Inflammatory macrophage (primary cell): ENCODE results near the gene SMIM13.

Source experiments
- DNase-seq, 2 donors: peaks; one replicate each; pipeline ENCODE4 v3.0.0-alpha.2; 2020 to 2022
- total RNA-seq, 18 experiments: gene quantifications; one replicate each; lab custom pipeline; 2026; ENCODE audit warnings: mixed read lengths in 6 of 18, inconsistent platforms in 2 of 18; lab: John Stamatoyannopoulos, UW

Gene SMIM13
- 16.6 to 56.4 (median 34.8) reads per million in 18 experiments for total RNA-seq

DNA sequence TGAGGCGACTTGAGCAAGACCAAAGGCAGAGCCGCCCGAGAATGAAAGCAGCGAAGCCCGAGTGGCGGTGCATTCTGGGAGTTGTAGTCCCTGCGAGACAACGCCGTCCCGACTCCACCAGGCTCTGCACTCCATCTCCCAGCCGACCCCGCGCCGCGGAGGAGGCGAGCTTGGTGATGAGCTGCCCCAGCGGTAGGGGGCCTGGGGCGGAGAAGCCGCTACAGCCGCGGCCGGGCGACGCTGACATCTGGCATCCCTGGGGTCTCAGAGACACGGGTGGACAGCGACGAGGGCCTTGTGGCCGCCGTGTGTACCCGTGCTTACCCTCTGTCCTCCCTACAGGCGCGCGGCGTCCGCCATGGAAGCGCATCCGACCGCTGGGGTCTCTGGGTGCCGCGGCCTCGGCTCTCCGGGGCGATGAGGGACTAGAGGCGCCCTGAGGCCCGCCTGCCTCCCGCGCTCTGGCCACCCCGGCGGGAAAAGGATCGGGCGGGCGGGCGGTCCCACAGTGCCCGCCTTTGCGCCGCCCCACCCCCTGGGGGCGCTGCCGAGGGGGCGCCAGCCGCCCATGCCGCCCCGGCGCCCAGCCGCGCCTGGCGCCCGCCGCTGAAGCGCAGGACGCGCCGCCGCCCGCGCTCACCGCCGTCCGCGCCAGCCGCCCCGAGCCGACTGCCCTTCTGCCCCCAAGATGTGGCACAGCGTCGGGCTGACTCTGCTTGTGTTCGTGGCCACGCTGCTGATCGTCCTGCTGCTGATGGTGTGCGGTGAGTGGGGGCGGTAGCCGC, at the start of gene SMIM13:
SMIM13 (plus strand) TSS at position 209 of the 785 bp plus-strand sequence; CDS start at position 689, 480 bp downstream.
- peak; percentile 99 for DNase-seq

DNA sequence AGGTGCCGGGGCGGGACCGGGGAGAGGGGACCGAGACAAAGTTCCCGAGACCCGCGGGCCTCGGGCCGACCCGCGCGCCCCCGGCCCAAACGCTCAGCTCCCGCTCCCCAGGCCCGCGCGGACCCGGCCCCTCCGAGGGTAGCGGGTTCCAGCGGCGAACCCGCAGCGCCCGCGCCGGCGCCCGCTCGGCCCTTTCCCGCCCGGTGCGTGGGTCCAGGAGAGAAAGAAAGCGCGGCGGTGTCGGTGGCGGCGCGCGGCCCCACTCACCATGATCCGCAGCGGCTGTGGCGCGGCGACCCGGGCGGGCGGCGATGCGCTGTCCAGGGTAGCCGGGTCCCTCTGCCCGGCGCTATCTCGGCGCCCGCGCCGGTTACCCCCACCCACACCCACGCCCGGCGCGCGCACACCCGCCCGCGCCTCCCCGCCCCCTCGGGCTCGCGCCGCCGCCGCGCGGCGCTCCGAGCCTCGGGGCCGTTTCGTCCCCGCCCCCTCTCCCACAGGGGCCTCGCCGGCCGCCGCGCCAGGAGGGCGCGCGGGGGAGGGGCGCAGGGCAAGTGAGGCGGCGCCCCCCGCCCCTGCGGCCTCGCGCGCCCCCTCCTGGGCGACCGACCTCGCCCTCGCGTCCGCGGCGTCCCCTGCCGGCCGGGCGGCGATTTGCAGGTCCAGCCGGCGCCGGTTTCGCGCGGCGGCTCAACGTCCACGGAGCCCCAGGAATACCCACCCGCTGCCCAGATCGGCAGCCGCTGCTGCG, 49.5 kb upstream of the SMIM13 start, which contains the start of gene ELOVL2:
ELOVL2 (minus strand) TSS at position 345 of the 751 bp plus-strand sequence; CDS start at position 270, 75 bp downstream.
- peak in 1 of 2 donors; percentile 8 for DNase-seq

DNA sequence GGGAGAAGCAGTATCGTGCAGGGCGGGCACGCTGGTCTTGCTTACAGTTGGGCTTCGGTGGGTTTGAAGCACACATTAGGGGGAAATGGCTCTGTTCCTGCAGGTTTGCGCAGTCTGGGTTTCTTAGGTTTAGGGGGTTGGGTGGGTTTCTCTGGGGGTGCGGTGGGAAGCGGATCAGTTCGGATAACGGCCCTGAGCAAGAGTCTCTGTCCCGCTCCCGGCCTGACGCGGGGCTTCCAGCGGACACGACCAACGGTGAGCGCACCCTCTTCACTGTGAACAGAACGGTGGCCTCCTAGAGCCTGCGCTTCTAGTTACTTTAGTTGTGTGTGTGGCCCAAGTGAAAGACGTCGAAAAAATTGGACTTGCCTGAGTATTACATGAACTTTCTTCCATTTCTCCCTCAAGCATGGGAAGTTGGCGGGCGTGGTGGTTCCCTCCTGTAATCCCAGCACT, 48.9 kb upstream of the SMIM13 start:
- no peak for DNase-seq

DNA sequence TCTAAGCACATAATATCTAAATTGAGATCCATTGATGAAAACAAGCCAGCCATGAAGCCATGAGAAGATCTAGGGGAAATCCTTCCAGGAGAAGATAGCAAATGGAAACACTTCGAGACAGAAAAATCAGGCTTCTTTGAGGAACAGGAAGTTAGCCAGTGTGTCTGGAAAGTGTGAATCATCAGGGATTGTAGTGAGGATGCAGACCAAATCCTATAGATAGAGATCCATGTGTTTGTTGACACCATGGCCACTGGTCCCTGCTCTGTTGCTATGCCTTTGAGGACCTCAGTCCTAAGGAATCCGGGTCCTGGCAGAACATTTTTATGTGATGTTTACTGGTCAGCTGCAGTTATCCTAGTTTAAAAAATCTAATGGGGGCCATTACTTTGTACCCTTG, 42.9 kb upstream of the SMIM13 start:
- peak in 1 of 2 donors; percentile 21 for DNase-seq

DNA sequence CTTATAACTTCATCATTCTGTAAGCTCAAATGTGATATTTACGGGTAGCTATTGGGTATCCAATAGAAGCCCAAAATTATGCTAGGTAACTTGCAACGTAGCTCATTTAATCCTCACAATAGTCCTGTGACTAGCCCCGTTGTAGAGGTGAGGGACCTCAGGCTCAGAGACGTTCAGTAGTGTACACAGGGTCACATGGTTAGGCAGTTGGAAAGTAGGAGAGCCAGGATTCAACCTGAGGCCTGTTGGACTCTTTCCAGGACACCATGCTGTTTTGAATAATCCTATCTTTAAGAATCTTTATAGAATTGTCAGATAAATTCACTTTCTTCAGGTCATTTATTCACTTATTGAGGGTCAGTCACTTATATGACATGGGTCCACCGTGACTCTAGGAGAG, 40.3 kb upstream of the SMIM13 start:
- no peak for DNase-seq

DNA sequence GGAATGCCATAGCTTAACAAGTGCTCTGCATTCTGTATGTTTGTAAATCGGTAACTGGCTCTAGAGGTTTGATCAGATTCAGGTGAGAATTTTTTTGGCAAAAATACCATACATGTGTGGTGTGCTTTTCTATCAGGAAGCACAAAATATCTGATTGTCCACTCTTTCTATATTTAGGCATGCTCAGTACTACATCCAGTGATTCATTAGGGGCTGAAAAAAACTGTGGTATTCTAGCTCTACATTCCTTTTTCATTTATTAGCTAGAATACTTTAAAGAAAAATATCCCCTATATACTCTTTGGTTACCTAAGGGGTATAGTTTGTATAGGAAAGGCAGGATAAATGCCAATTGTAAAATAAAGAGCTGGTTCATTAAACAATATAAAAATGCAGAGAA, 38.9 kb upstream of the SMIM13 start:
- DNase-seq = no peak

DNA sequence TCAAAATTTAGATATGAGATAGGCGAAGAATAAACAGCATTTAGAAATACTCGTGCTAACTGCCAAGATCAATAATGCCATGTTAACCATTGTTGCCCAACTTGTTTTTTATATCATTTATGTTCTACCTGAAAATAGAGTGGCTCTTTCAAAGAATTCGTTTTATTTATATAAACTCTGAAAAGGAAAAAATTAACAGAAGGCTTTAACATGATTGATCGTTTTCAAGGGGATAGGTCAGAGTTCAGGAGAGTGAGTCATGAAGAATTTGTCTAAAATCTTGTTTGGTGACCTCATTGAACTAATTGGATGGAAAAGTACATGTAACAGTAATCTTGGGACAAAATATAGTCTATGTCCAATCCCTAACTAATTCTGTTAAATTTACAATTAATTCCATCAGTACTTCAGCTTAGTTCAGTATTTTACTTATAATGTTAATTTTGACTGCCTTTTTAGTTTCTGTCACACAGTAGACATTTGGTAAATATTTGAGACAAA, 38.5 kb upstream of the SMIM13 start:
- DNase-seq = no peak

DNA sequence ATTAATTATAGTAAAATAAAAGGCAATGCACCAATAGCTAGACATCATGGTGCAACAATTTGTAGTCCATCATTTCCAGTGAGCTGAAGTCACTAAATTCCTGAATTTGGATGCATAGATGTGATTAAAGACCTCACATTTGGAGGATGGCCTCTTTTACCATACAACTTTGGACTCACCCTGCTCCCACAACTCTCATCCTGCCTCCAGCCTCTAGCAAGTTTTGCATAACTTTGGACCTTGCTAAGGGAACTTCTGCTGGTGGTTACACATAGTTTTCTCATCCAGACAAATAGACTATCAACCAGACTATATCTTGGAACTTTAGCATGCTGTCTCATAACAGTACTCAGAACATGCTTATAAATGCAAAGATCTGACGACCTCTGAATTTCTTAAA, 36.8 kb upstream of the SMIM13 start:
- no peak for DNase-seq

DNA sequence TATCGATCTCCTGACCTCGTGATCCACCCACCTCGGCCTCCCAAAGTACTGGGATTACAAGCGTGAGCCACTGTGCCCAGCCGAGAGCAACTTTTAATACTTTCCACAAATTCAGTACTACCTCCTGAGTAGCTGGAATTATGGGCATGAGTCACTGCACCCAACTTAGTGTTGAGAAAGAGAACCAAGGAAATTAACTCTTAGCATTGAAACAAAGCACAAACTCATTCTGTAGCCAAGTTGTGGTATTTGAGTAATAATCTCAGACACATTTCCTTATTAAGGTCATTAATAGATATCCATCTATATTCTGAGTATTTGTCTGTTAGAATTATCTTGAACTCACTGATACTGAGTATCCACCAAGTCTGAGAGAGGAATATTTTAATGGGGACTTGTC, 35.2 kb upstream of the SMIM13 start:
- DNase-seq = no peak

DNA sequence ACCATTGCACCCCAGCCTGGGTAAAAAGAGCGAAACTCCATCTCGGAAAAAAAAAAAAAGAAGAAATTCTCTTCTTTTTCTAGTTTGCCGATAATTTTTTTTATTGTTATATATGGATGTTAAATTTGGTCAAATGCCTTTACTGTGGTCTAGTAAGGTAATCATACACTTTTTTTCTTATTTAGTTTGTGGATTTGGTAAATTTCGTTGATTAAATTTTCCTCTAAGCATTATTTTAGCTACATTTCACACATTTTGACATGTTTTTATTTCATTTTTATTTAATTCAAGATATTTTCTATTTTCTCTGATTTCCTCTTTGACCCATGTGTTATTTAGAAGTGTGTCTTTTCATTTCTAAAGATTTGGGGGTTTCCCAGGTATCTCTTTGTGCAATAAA, 31.6 kb upstream of the SMIM13 start:
- DNase-seq = no peak

DNA sequence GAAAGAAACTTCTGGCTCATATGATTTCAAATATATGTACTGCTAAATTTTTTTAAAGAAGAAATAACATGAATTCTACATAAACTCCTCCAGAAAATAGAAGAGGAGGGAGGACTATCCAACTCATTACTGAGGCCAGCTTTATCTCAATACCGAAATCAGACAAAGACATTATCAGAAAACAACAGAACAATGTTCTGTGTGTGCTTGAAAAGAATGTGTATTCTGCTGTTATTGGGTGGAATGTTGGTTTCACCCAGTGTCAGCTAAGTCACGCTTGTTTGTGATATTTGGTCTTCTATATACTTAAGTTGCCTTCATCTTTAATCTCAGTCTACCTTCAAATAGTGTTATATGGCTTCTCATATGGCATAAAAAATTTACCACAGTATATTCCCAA, 30.9 kb upstream of the SMIM13 start:
- no peak for DNase-seq

DNA sequence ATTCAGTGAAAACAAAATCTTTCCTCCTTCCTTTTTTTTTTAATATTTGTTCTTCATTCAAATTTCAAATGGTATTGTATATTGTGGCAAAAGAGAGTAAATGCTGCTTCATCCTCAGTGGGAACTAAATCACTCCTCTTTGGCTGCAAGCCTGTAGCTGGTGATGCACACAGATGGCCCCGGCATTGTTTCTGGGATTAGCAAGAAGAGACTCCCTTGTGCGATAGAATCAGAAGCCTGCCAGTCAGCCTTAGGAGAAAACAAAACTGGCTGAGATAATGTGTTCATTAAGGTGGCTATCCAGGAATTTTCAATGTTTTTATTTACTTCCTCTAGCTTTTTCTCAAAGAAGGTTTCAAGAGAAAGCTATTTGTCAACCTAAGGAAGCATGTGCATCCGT, 28.8 kb upstream of the SMIM13 start:
- no peak for DNase-seq

DNA sequence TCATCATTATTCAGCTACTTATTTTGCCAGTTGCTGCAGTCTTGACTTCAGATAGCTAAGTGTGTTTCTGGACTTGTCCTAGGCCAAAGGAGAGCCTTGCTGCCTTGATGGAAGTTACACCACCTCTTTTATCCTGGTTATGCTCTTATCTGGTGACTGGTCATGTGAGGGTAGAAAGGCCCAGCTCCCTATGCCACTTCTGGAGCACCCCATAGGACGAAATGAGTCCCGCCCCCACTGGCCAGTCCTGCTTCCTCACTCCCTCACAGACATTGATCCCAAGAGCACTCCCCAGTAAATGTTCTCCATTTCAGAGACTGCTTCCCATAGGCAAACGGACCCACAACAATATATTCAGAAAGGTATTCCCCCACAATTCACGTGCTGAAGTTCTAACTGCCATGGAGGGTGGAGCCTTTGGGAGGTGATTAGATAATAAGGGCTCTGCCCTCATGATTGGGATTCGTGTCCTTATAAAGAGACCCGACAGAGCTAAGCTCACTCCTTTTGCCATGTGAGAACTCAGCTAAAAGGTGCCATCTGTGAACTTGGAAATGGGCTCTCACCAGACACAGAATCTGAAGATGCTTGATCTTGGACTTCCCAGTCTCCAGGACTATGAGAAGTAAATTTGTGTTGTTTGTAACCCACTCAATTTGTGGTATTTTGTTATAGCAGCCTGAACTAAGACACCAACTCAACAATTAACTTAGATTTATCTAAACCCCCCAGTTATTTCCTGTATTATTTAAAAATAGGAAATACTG, 28.0 kb upstream of the SMIM13 start:
- DNase-seq = peak in 1 of 2 donors; percentile 17

DNA sequence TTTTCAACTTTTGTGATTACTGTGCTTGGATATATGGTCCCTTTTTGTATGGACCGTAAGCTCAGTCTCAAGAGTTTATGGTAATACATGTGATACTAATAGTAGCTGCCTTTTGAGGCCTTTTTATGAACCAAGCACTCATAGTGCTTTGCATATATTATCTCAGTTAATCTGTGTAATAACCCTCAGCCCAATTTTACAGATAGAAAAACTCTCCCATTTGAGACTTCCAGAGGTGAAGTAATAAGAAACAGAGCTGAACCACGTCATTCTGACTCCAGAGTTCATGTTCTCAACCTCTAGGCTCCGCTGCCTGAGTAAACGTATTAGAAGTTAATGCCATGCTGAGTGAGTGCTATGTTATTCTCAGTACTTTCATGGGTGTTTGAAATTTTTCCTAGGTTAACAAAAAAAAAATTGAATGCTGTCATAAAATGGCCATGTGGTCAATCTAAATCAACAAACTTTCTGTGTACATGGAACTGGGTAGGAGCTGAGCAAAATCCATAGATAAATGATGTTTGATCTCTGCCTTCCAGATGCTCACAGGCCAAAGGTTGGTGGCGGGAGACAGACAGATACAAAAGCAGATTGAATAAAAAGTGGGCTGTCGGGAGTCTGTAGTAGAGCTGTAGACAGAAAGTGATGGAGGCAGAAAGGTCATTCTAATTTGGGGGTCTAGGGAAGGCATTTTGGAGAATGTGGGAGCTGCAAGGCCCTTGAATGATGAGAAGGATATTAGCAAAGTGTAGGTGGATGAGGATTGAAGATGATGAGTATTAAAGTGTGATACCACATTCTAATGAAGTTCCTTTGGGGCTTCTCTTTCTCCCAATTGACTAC, 26.9 kb upstream of the SMIM13 start:
- DNase-seq = no peak

DNA sequence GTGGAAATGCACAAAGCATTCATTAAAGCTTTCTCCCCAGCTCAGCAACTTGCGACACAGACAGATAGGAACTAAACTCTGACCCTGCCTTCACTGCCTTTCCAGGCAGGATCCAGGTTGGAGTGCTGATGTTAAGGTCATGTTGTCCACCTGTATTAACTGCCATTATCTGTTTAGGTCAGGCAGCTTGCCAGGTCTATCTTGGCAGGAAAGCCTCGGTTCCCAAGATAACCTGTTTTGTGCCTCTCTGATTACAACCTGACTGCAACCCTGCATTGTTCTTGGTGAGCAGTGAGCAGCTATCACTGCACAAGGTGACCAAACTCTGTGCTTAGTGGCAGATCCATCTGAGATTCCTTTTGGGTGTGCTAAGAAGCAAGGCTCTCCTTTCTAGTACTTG, 26.3 kb upstream of the SMIM13 start:
- DNase-seq = no peak

DNA sequence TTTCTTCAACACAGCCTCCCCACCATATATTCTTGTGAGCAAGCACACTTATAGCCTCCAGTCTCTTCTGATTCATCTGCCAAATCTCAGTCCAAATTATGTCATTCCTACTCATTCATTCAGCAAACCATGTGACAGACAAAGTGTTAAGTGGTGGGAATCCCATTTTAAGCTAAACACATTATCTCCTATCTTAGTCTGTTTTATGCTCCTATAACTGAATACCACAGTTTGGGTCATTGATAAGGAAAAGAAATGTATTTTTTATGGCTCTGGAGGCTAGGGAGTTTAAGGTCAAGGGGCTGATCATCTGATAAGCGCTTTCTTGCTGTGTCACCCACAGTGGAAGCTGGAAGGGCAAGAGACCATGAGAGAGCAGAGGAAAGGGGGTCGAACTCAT, 23.9 kb upstream of the SMIM13 start:
- DNase-seq = no peak

DNA sequence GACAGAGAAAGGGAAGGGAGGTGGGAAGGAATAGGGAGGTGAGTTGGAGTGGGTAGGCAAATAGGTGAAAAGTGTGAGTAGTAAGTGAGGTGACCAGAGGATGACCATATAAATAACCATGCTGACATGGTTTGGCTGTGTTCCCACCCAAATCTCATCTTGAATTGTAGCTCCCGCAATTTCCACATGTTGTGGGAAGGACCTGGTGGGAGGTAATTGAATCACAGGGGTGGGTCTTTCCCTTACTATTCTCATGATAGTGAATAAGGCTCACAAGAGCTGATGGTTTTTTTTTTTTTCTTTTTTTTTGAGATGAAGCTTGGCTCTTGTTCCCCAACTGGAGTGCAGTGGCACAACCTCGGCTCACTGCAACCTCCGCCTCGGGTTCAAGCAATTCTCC, 21.5 kb upstream of the SMIM13 start:
- DNase-seq = peak in 1 of 2 donors; percentile 29

DNA sequence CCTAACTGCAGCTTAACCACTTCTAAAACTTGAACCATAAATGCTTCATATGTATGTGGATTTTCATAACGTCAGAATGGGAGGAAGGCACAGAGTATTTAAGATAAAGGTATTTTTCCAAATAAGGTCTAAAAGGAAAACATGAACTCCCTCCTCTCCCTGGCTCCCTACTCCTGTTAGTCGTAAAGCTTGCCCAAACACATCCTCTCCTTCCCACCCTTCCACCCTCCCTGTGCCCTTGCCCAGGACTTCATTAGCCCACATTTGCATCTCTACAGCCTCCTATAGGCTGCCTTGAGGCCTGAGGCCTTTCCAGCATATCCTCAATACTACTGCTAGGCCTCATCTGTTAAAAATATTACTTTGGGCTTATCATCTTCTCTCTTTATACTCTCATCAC, 17.1 kb upstream of the SMIM13 start:
- DNase-seq = no peak

DNA sequence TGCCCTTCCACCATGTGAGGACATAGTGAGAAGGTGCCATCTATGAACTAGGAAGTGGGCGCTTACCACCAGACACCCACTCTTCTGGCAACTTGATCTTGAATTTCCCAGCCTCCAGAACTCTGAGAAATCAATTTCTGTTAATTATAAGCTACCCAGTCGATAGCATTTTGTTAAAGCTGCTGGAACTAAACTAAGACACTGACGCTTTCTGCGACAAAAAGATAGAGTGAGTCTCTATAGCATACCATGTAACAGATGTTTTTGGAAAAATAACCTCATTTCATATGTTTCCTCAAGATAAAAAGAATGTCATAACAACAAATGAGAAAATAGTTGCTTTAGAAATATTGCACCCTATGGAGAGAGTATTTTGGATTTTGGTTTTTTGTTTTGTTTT, 15.4 kb upstream of the SMIM13 start:
- no peak for DNase-seq

DNA sequence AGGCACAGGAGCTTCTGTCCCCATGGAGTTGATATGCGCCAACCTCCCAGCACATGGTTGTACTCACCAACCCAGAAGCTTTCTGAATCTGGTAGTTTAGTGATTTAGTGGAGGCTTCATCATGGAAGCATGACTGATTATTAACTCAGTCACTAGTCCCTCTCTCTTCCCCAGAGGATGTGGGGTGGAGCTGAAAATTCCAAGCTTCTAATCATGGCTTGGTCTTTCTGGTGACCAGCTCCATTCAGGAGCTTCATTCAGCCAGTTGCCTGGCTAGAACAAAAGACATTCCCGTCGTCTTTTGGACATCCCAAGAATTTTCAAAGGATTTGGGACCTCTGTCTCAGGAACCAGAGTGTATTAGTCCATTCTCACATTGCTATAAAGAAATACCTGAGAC, 13.3 kb upstream of the SMIM13 start:
- no peak for DNase-seq

DNA sequence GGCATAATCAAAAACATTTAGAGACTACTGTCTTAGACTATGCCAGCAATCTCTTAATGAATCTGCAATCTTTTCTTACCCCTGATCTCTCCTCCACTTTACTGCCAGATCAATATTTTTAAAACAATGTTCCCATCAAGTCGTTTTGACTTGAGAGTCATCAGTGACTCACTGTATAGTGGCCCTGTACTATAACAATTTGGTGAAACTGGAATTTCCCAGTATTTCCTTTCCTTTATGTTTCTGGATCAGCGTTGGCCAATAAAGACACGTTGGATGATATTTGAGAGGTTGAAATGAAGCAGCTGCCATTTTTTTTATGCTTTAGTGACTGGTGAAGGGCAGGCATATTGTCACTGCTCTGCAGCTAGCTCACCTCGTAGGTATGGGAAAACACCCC, 10.1 kb upstream of the SMIM13 start:
- DNase-seq = no peak

DNA sequence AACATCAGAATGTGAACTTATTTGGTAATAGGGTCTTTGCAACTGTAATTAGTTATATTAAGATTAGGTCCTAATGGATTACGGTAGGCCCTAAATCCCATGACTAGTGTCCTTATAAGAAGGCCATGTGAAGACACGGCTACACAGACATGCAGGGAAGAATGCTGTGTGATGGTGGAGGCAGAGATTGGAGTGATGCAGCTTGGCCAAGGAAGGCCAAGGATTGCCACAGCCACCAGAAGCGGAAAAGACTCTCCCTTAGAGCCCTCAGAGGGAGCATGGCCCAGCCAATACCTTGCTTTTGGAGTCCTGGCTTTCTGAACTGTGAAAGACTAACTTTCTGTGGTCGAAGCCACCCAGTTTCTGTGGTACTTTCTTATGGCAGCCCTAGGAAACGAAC, 9.7 kb upstream of the SMIM13 start:
- no peak for DNase-seq
